ENCODE results near the gene PAM. TPM values are rescaled to one million over a fixed set of nuclear protein-coding genes. Genes with fewer than 3 reads are reported as not detected.
"Not testable (repeated sequence)": the region's sequence is repeated elsewhere in the genome, so short reads cannot be mapped to it uniquely, and the experiment has no call there.

PAM gene
- total RNA-seq, 2 donors from 2014 or later = 69.2 to 124 TPM

GRCh38 chr5:102999191-102999590, 244.1 kb downstream of the PAM start:
- H3K9me3 ChIP-seq = no peaks in the 10 kb centered on the region
- no peaks in the 10 kb centered on the region for H3K27me3 ChIP-seq
- no peaks in the 10 kb centered on the region for H3K4me1 ChIP-seq
- H3K36me3 ChIP-seq = no peaks in the 10 kb centered on the region
- intact Hi-C loops (cut with DNase I) = no loop called here
- H3K9ac ChIP-seq (ENCODE audit: low read depth in 2 of 2, low read length in 2 of 2) = no peak overlapping the region
- TF ChIP-seq CTCF (IDR thresholded peaks at IDR 0.05) = no peak
- no peak overlapping the region for H3K4me3 ChIP-seq
- DNase-seq = no peak
- no peak overlapping the region for H3K27ac ChIP-seq

- H3K4me1 ChIP-seq; H3K9ac ChIP-seq (ENCODE audit: low read depth in 2 of 2, low read length in 2 of 2); intact Hi-C loops (cut with DNase I); H3K36me3 ChIP-seq; H3K9me3 ChIP-seq; H3K4me3 ChIP-seq; H3K27me3 ChIP-seq; DNase-seq; H3K27ac ChIP-seq: not testable (repeated sequence)
Measured at GRCh38 chr5:102999621-103000020, 244.5 kb downstream of the PAM start.

GRCh38 chr5:103000089-103000488, 245.0 kb downstream of the PAM start:
- DNase-seq = no peak
- intact Hi-C loops (cut with DNase I) = no loop called here
- Histone ChIP-seq H3K9ac (ENCODE audit: low read depth in 2 of 2, low read length in 2 of 2) (no peak overlapping the region), H3K9me3 (no peaks in the 10 kb centered on the region), H3K36me3 (no peaks in the 10 kb centered on the region), H3K4me3 (no peak overlapping the region), H3K27me3 (no peaks in the 10 kb centered on the region), H3K4me1 (no peaks in the 10 kb centered on the region), H3K27ac (no peak overlapping the region)
- no peak for TF ChIP-seq CTCF (IDR thresholded peaks at IDR 0.05)

GRCh38 chr5:103003872-103004271, 248.8 kb downstream of the PAM start:
- no peak for TF ChIP-seq CTCF (IDR thresholded peaks at IDR 0.05)
- DNase-seq = no peak
- intact Hi-C loops (cut with DNase I) = no loop called here

GRCh38 chr5:103005276-103005675, 250.2 kb downstream of the PAM start:
- Histone ChIP-seq H3K27ac (no peak overlapping the region), H3K36me3 (no peaks in the 10 kb centered on the region), H3K27me3 (no peaks in the 10 kb centered on the region), H3K4me3 (no peak overlapping the region), H3K9ac (ENCODE audit: low read depth in 2 of 2, low read length in 2 of 2) (no peak overlapping the region), H3K4me1 (no peaks in the 10 kb centered on the region), H3K9me3 (no peaks in the 10 kb centered on the region)
- TF ChIP-seq CTCF (IDR thresholded peaks at IDR 0.05) = no peak
- intact Hi-C loops (cut with DNase I) = no loop called here
- DNase-seq = no peak

More at GRCh38 chr5:103003872-103004271, 248.8 kb downstream of the PAM start:
- Histone ChIP-seq H3K9ac (ENCODE audit: low read depth in 2 of 2, low read length in 2 of 2) (no peak overlapping the region), H3K27ac (no peak overlapping the region), H3K9me3 (no peaks in the 10 kb centered on the region), H3K36me3 (no peaks in the 10 kb centered on the region), H3K4me3 (no peak overlapping the region), H3K4me1 (no peaks in the 10 kb centered on the region), H3K27me3 (no peaks in the 10 kb centered on the region)

- no peak overlapping the region for H3K4me3 ChIP-seq
- intact Hi-C loops (cut with DNase I) = no loop called here
Measured at GRCh38 chr5:103006921-103007320, 251.8 kb downstream of the PAM start.

More at GRCh38 chr5:103006921-103007320, 251.8 kb downstream of the PAM start:
- Histone ChIP-seq H3K27me3 (no peaks in the 10 kb centered on the region), H3K4me1 (no peaks in the 10 kb centered on the region), H3K9ac (ENCODE audit: low read depth in 2 of 2, low read length in 2 of 2) (no peak overlapping the region), H3K36me3 (no peaks in the 10 kb centered on the region), H3K9me3 (no peaks in the 10 kb centered on the region), H3K27ac (no peak overlapping the region)
- no peak for TF ChIP-seq CTCF (IDR thresholded peaks at IDR 0.05)
- no peak for DNase-seq

Measured in colonic mucosa (tissue), 4 donors.